Subcutaneous abdominal adipose tissue (tissue), 5 donors: ENCODE measurements around the gene ABTB2.

ENCODE experiments used
- H3K27ac ChIP-seq: one replicate; pipeline ENCODE4 v1.7.0; 2013; ENCODE audit warnings: low read depth, mild to moderate bottlenecking, inconsistent platforms, low read length, moderate library complexity
- H3K27me3 ChIP-seq, 5 donors: one replicate each; pipeline ENCODE4 v1.7.0; 2013; ENCODE audit warnings: low read length in 5 of 5, inconsistent platforms in 1 of 5; ENCODE audit not compliant: control insufficient read depth in 5 of 5, insufficient read depth in 4 of 5
- H3K36me3 ChIP-seq, 5 donors: one replicate each; pipeline ENCODE4 v1.7.0; 2013; ENCODE audit warnings: low read length in 5 of 5; ENCODE audit not compliant: control insufficient read depth in 5 of 5, insufficient read depth in 5 of 5
- H3K4me1 ChIP-seq, 5 donors: one replicate each; pipeline ENCODE4 v1.7.0; 2013; ENCODE audit warnings: low read length in 5 of 5, mild to moderate bottlenecking in 3 of 5, moderate library complexity in 1 of 5; ENCODE audit not compliant: control insufficient read depth in 5 of 5, insufficient read depth in 5 of 5
- H3K4me3 ChIP-seq, 5 donors: one replicate each; pipeline ENCODE4 v1.7.0; 2013; ENCODE audit warnings: low read length in 5 of 5, low read depth in 1 of 5
- H3K9ac ChIP-seq, 5 donors: one replicate each; pipeline ENCODE4 v1.7.0; 2013; ENCODE audit warnings: low read length in 5 of 5, mild to moderate bottlenecking in 4 of 5, moderate library complexity in 3 of 5
- H3K9me3 ChIP-seq, 5 donors: one replicate each; pipeline ENCODE4 v1.7.0; 2013; ENCODE audit warnings: low read length in 5 of 5; ENCODE audit not compliant: control insufficient read depth in 5 of 5
- donor health status: healthy.
- donor health status: healthy.
- donor health status: healthy.
- donor health status: healthy.
- donor health status: healthy.

ABTB2 gene

DNA sequence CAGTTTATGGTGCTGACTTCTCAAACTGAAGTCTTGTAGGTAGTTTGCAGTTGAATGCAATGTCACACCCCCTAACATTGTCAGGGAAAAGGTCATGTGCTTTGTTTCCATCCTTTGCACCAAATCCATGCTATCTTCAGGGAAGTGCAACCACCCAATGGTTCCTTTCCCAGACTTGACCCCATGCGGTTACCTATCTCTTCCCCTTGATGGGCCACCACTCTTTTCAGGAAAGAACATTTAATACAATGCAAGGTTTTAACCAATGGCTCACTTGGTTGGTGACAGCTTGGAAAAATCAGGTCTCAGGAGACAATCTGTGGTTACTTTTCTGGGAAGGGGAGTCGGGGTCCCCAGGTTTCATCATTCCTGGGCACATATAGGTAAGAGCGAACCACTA lies 2.1 kb downstream of the ABTB2 start:
- Histone ChIP-seq H3K27ac (no peak overlapping the region), H3K9ac (no peak overlapping the region), H3K36me3 (no peaks in the 10 kb centered on the region), H3K9me3 (no peaks in the 10 kb centered on the region), H3K4me1 (peaks cover 0 to 35% (median 34%) of the 10 kb centered on the region in 5 donors), H3K27me3 (peaks cover 0 to 11% (median 0%) of the 10 kb centered on the region in 5 donors), H3K4me3 (no peak overlapping the region)

DNA sequence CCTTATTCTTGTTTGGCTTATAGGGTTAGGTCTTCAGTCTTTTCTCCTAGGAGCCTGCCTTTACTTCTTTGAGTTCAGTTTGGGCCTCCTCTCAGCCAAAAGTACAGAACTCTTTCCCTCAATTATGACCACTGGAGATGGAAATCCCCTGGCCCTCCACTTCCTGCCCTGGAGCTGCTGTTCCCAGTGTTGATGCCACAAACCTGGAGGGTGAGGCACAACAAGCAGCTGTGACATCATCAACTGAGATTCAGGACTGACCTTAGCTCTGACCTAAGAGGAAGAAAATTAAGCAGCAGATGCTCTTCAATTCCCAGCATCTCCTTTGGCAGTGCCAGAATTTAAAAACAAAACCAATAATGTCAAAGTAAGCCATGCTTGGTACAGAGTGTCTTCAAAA lies 3.0 kb downstream of the ABTB2 start:
- H3K27me3 ChIP-seq: peaks cover 0 to 11% (median 0%) of the 10 kb centered on the region in 5 donors
- H3K4me1 ChIP-seq: peaks cover 0 to 35% (median 34%) of the 10 kb centered on the region in 5 donors
- no peak overlapping the region for H3K4me3 ChIP-seq
- no peak overlapping the region for H3K9ac ChIP-seq
- H3K9me3 ChIP-seq: no peaks in the 10 kb centered on the region
- no peak overlapping the region for H3K27ac ChIP-seq
- no peaks in the 10 kb centered on the region for H3K36me3 ChIP-seq

DNA sequence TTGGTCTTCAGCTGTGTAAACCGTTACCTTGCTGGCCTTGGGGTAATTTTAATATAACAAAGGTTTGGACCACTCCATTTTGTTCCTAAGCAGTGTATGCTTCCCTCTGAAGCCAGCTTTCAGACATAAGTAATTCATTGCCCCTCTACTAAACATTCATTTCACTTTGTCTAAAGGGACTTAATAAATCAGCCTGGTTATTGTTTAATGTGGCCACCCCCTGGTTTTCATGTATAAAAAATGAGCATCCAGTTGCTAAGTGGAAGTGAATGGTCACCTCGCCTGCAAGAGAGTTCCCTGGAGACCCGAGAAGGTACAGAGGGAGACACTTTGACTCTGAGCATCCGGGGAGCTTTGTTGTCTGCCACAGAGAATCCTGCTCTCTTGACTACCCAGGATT lies 3.9 kb downstream of the ABTB2 start:
- Histone ChIP-seq H3K27ac (no peak overlapping the region), H3K9ac (no peak overlapping the region), H3K36me3 (no peaks in the 10 kb centered on the region), H3K4me1 (peaks cover 0 to 30% (median 28%) of the 10 kb centered on the region in 5 donors), H3K4me3 (no peak overlapping the region), H3K27me3 (peaks cover 0 to 11% (median 0%) of the 10 kb centered on the region in 5 donors), H3K9me3 (no peaks in the 10 kb centered on the region)

DNA sequence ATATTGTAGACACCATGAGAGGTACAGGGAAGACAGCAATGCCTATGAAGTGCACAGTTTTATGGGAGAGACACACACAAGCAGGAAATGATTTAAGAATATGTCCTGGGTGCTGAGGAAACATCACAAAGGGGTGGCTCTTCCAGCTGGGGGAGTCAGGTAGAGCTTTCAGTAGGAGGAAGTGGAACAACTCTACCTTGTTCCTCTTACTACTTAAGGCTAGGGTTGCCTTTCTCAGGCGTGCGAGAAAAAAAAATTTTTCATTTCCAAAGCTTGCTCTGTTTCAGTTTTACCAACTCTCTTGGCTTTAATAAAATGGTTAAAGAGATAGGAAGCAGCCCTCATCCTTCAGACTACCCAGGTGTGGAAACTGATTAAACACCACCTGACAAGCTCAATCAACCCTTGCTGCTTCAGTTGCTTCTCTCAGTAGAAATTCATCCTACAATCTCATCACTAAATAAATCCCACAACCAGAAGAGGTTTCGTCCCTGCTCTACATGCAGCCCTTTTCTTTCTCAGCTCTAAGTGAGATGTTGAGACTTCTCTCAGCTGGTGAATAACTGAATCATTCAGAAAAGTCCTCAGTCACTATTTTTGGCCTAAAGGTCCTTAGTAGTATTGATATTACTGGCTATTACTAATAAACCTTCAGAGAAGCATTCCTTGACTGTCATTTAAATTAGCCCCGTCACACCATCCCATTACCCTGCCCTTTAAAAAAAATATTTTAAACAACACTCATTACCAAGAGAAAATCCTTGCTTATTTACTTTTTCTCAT lies 5.9 kb downstream of the ABTB2 start:
- Histone ChIP-seq H3K27me3 (peaks cover 0 to 11% (median 0%) of the 10 kb centered on the region in 5 donors), H3K27ac (no peak overlapping the region), H3K4me1 (peaks cover 0 to 13% (median 12%) of the 10 kb centered on the region in 5 donors)

DNA sequence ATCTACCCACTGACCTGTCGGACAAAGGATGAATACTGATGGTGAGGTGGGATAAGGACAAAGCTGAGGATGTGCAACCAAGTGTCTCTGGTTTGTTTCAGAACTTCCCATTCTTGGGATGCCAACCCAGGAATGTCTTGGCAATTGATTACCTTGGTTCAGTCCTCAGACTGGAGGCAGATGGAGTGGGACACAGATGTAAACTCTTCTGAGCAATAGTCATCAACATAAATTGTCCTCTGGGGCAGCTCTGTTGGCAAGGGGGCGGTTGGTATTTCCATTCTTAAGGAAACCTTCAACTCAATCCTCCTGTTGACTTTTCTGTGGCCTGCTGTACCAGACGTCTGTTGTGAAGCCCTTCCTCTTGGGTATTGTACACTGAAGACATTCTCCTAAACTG lies 6.8 kb downstream of the ABTB2 start:
- peaks cover 0 to 8% (median 0%) of the 10 kb centered on the region in 5 donors for H3K27me3 ChIP-seq
- H3K9ac ChIP-seq: no peak overlapping the region
- peaks cover 0 to 13% (median 9%) of the 10 kb centered on the region in 5 donors for H3K4me1 ChIP-seq
- H3K9me3 ChIP-seq: no peaks in the 10 kb centered on the region
- no peak overlapping the region for H3K27ac ChIP-seq
- H3K36me3 ChIP-seq: no peaks in the 10 kb centered on the region
- no peak overlapping the region for H3K4me3 ChIP-seq

More for the DNA sequence above, 5.9 kb downstream of the ABTB2 start:
- H3K36me3 ChIP-seq: no peaks in the 10 kb centered on the region
- no peak overlapping the region for H3K9ac ChIP-seq
- H3K9me3 ChIP-seq: no peaks in the 10 kb centered on the region
- H3K4me3 ChIP-seq: no peak overlapping the region

DNA sequence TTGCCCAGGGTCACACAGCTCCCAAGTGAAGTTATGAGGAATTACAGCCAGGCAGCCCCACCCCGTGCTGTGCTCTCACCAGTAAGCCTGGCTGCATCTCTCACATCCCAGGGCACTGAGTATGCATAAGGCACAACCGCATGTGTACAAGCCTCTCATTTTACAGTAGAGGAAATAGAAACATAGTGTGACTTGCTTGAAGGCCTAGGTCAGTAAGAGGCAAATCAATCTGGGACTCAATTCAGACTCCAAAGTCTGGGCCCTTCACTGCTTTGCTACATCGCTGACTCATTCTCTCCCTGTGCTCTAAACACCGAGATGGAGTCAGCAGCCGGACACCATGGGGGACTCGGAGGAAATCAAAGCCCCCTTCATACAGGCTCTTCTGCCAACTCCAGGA lies 7.9 kb downstream of the ABTB2 start:
- H3K36me3 ChIP-seq: no peaks in the 10 kb centered on the region
- no peak overlapping the region for H3K27ac ChIP-seq
- H3K4me1 ChIP-seq: peaks cover 0 to 21% (median 16%) of the 10 kb centered on the region in 5 donors
- no peak overlapping the region for H3K4me3 ChIP-seq
- H3K9ac ChIP-seq: no peak overlapping the region
- peaks cover 0 to 8% (median 0%) of the 10 kb centered on the region in 5 donors for H3K27me3 ChIP-seq
- no peaks in the 10 kb centered on the region for H3K9me3 ChIP-seq

DNA sequence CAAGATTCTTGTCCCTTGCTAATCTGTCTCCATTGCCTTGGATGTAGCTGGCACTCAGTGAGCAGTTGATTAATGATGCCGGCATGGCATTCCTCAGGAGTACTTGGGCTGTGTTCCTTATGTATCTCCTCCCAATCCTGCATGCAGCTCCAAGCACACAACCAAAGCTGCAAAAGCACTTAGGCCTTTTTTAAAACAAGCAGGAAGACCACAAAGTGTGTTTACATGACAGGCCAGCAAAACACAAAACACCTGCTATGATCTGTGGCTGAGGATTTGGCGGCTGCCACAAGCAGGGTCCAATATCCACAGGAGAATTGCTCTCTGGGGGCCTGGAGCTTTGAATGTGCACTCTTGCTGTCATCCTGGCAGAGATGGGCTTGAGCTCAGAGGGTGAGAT lies 8.9 kb downstream of the ABTB2 start:
- H3K4me1 ChIP-seq: peaks cover 0 to 21% (median 17%) of the 10 kb centered on the region in 5 donors
- H3K27ac ChIP-seq: no peak overlapping the region
- no peaks in the 10 kb centered on the region for H3K9me3 ChIP-seq
- no peak overlapping the region for H3K9ac ChIP-seq
- no peak overlapping the region for H3K4me3 ChIP-seq
- H3K27me3 ChIP-seq: peaks cover 0 to 7% (median 0%) of the 10 kb centered on the region in 5 donors
- H3K36me3 ChIP-seq: no peaks in the 10 kb centered on the region

DNA sequence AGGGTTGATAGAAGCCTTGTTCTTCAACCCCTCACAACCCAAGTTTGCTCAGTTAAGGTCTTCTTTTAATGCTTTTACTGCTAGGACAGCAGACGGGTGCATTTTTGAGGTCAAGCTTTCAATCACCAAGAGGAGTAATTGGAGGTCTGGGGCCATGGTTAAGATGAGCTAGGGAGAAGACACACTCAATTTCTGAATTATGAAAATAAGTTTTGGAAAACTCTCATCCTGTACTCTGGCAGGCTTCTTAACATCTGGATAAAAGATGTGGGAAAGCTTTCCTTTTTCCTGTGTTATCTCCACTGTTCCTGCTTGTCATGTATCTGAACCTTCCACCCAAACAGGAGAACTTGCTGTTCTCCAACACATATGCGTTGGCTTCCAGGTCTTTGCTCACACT lies 9.7 kb downstream of the ABTB2 start:
- H3K4me1 ChIP-seq: peaks cover 0 to 21% (median 17%) of the 10 kb centered on the region in 5 donors
- no peak overlapping the region for H3K9ac ChIP-seq
- H3K36me3 ChIP-seq: no peaks in the 10 kb centered on the region
- H3K9me3 ChIP-seq: no peaks in the 10 kb centered on the region
- no peak overlapping the region for H3K4me3 ChIP-seq
- no peak overlapping the region for H3K27ac ChIP-seq
- peaks cover 0 to 4% (median 0%) of the 10 kb centered on the region in 5 donors for H3K27me3 ChIP-seq

DNA sequence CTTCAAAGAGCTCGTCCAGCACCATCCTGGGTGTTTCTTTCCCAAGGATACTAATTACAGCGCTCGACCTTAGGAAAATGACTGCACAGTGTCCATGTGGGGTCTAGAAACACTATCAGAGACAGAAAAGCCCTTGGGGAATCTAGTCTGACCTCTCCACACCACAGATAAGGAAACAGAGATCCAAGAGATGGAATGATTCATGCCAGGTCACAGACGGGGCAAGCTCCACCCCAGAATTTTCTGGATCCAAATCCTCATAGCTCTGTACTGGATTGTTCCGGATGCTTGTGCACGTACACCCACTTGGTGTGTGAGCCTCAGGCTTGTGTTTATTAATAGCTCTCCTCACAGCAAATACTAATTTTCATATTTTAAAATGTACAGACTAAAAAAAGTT lies 11.3 kb downstream of the ABTB2 start:
- Histone ChIP-seq H3K36me3 (no peaks in the 10 kb centered on the region), H3K9ac (no peak overlapping the region), H3K9me3 (no peaks in the 10 kb centered on the region), H3K27ac (no peak overlapping the region), H3K27me3 (peaks cover 0 to 4% (median 0%) of the 10 kb centered on the region in 5 donors), H3K4me1 (peaks cover 2 to 33% (median 28%) of the 10 kb centered on the region in 5 donors), H3K4me3 (no peak overlapping the region)

DNA sequence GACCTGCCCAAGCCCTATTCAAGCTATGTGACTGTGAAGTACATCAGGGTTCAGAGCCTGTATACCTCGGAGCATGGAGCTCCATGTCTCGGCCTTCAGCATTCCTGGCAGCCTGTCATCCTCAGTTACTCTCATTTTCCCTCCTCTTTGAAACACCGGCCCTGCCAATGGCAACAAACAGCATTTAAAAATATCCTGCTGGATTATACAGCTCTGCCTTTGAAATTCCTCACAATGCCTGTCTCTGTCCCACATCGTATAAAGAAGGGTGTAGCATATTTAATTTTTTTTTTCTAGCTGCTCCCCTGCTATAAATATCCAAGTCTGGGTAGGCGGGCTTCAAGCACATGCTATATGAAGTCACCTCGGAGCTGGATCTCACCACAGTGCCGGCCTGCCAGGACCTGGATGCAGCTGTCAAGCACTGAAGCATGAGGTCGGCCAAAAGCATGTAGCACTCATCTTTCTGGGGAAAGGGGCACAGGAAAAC lies 11.8 kb downstream of the ABTB2 start:
- Histone ChIP-seq H3K4me3 (no peak overlapping the region), H3K36me3 (no peaks in the 10 kb centered on the region), H3K27me3 (peaks cover 0 to 4% (median 0%) of the 10 kb centered on the region in 5 donors), H3K4me1 (peaks cover 2 to 38% (median 33%) of the 10 kb centered on the region in 5 donors), H3K9ac (no peak overlapping the region), H3K9me3 (no peaks in the 10 kb centered on the region), H3K27ac (no peak overlapping the region)
